T follicular helper cell (primary cell): ENCODE measurements around the gene SDC4.

ENCODE experiments used
- DNase-seq: peaks from one replicate; pipeline ENCODE4 v3.0.0-alpha.2; 2020; ENCODE audit warnings: low read depth
- total RNA-seq, 2 experiments: gene quantifications; one replicate each; lab custom pipeline; 2026; lab: John Stamatoyannopoulos, UW

The SDC4 gene, protein sequence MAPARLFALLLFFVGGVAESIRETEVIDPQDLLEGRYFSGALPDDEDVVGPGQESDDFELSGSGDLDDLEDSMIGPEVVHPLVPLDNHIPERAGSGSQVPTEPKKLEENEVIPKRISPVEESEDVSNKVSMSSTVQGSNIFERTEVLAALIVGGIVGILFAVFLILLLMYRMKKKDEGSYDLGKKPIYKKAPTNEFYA
- total RNA-seq, result 16.7 to 177 reads per million in 2 experiments

DNA sequence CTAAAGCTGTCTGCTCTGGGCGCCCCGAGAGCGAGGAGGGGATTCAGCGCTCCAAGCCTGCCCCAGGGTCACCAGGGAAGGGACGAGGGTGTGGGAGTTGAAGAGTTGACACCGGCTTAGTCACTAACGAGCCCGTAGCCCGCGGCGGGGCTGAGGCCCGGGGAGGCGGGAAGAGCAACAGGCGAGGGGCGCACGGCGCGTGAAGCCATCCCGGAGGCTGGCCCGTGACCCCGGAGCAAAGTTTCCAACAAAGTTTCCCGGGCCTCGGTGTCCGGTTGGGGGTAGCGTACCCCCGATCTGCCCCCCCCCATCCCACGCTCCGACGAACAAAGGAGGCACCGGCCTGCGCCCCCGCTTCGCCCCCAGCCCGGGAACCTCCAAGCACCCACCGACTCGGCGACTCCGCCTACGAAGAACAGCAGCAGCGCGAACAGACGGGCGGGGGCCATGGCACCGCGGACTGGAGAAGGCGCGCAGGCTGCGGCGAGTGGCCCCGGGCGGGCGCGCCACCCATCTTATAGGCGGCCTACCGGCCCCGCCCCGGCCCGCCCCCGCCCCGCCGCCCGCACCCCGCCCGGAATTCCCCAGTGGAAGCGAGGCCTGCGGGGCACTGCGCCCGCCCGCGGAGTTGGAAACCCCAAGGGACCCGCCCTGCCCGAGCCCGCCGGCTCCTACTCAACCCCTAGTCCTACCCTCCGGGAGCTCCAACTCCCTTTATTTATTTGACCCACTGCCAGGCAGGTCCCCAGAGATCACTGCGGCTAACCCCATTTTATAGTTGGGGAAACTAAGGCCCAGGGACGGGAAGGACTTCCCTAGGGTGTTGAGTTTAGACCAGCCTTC lies at the start of gene SDC4:
TSS of gene SDC4 (minus strand) at position 489 of the 843 bp plus-strand sequence. CDS start at position 449, 40 bp downstream.
- DNase-seq, result peak; percentile 29

DNA sequence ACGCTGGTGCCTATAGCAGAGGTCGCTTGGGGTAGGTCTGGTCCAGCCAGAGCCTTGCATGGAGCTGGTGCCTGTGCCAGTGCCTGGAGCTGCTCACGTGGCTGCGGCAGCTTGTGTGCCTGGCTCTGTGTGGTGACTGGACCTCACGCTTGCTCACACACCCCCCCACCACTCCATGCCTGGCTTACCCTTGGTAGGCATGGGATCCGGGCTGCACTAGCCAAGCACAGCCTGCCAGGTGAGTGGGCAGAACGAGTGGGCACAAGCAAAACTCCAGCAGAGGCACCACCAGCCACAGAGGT lies 46.8 kb upstream of the SDC4 start:
- no peak for DNase-seq

DNA sequence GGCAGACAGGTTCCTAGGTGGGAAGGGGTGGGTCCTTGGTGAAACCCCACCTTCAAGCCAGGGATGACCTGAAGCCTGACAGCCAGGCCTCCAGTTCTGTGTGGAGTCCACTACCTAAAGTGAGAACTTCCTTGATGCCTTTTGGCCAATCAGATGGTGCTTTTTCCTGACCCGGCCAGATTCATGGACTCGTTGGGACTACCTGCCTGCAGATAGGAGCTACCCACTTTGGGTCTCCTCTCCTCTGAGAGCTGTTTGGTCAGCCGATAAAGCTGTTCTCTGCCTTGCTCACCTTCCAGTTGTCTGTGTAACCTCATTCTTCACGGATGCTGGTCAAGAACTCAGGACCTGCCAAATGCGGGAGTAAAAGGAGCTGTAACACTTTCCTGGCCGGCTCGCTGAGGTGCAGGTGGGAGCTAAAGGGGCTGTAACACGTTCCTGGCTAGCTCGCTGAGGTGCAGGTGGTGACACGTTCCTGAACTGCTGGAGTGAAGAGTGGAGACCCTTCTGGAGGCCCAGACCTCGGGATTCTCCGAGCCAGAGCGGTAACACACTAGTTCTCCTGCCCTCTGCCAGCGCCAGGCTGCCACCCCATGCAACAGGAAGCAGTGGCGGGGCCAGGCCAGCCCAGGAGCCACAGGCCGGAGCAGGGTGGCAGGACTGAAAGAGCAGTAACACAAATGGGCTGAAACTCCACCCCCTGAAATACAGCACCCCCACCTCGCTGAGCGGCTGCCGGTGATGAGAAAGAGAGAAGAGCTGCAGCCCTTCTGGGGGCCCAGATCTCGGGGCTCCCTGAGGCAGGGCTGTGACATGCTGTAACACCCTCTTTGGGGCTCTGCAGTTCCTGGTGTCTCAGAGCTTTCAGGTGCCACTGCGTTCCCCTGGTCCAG lies 46.2 kb upstream of the SDC4 start:
- DNase-seq, result no peak

DNA sequence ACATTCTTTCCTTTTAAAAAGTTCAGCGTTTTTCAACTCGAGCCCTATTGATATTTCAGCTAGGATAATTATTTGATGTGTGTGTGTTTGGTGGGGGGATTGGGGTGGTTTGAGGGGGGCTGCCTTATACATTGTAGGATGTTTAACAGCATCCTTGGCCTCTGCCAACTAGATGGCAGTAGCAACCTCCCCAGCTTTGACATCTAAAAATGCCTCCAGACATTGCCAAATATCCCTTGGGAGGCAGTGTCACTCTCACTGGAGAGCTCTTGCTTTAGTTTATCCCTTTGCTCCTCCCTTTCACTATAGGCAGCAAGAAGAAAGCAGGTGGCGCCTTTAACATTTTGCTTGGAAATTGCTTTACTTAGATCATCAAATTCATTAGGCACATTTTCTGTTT lies 44.5 kb upstream of the SDC4 start:
- no peak for DNase-seq

DNA sequence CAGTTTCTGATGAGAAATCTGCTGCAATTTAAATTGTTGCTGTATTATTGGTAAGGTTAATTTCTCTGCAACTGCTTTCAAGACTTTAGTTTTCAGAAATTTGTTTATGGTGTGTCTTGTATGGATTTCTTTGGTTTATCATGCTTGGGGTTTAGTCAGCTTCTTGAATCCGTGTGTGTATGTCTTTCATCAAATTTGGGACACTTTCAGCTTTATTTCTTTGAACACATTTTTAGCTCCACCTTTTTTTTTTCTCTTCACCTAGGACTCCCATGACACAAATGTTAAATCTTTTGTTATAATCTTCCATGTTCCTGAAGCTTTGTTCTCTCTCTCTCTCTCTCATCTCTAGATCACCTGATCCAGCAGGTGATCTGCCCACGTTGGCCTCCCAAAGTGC lies 43.3 kb upstream of the SDC4 start:
- no peak for DNase-seq

GRCh38 chr20:45390931-45391330 lies 42.7 kb upstream of the SDC4 start:
- no peak for DNase-seq

- DNase-seq, result no peak
Observed at GRCh38 chr20:45387274-45387673, 39.0 kb upstream of the SDC4 start.

DNA sequence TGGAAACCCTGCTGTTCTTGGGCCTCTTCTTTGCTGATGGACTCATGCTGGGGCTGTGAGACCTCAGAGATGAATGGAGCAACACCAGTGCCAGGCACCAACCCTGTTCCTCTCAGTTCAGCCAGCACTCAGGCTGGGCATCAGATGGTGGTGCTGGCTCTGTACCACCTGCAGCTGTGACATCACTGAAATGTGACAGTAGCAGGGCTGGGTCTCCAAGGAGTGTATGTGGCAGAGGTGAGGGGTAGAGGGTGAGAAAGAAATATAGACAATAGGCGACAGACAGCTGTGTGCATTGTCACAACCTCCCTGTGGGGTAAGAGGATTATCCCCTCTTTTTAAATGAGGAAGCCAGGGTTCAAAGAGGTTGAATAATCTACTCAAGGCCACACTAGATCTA lies 30.0 kb upstream of the SDC4 start, which contains the start of gene TP53TG5:
TSS of gene TP53TG5 (minus strand) at position 135 of the 400 bp plus-strand sequence. CDS start at position 46, 89 bp downstream.
- no peak for DNase-seq

DNA sequence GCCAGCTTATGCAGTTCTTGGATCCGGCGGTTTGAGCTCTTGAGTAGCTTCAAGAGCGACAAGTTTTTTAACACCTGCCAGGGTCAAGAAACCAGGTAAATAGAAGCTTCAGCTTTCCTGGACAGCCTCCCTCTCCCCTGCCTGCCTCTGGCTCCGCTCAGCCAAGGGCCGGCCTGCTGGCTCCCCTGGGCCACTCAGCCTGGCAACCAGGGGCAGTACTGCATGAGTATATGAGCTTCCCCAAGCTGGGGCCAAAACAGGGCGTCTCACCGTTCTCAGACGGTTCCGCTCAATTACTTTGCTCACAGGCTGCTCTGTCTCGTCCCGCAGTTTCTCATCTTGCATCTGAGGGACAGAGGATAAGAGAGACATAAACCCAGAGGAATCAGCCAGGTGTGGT lies 29.0 kb upstream of the SDC4 start:
- DNase-seq, result no peak

DNA sequence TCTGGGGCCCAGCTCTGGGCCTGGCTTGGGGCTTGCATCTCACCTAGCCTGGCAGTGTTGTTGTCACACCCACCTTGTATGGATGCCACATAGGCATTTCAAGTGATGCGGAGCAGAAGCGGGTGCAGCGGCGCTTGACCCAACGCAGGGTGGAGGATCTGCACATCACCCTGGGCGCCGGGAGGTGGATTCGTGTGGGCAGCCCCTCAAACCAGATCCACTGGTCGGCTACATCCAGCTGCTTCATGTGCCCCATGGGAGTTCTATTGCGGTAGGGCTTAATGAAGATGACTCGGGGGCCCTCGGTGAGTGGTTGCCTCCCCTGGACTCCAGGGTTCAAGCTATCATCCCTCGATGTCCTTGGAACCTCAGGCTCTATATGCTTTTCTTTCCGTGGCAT lies 26.7 kb upstream of the SDC4 start:
- DNase-seq, result no peak

- no peak for DNase-seq
Observed at GRCh38 chr20:45374101-45374467, 25.9 kb upstream of the SDC4 start.

DNA sequence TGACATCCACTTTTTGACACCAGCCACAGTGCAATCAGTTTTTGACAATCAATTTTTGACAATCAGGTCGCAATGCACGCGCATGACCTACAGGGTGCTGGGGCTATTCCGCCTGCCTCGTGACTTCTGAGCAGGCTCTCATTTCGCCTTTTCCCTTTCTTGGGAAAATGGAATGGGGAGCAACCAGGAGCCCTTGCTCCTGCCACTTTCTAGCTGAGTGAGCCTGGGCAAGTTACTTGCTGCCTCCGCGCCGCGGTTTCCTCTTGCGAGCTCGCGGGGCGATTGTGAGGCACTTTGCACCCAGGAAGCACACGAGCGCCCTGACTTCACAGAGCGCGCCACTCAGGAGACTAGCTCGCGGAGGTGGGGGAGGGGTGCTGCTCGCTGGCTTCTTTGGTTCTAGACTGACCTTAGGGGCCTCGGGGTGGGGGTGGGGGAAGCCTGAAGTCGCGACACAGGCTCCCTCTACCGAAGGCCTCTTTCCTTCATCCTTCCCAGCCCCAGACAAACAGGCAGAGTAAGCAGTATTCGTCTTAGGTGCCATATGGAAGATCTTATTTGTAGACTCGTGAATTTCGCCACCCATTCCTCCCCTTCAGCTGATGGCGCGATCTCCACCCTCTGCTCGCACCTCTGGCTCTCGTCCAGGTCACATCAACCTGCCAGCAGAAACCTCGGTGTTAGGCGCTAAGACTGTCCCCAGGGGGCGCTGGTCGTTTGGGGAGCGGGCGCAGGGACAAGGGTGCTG lies 25.3 kb upstream of the SDC4 start:
- DNase-seq, result peak; percentile 87

DNA sequence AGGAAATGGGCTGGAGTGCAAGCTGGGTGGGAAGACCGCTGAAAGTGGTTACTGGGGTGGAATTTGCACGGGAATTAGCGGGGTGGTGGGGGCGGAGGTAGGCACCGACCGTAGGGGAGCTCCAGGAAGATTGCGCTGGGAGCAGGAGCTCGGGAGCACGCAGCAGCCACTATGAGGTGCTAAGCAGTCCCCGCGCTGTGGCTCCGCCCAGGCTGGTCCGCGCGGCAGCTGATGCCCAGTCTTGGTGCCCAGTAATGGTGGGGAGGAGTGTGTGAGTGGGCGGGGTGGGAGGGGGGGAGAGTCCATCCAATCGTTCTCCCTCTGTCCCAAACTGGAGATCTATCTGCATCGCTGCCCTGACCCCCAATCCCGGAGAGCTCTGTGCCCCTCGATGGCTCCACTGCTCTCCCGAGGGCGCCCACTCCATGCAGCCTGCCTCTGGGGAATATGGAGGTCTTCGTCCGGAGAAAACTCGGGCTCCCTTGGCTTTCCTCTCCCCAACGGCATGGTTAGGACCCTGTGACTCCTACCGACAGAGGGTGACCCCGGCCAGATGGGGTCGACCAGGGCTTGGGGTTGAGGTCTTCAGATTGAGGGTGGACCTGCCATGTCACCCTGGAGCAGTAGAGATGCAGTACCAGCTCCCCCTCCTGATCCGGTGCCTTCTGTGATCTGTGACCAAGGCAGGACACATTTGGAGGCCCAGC lies 24.6 kb upstream of the SDC4 start:
- DNase-seq, result no peak

DNA sequence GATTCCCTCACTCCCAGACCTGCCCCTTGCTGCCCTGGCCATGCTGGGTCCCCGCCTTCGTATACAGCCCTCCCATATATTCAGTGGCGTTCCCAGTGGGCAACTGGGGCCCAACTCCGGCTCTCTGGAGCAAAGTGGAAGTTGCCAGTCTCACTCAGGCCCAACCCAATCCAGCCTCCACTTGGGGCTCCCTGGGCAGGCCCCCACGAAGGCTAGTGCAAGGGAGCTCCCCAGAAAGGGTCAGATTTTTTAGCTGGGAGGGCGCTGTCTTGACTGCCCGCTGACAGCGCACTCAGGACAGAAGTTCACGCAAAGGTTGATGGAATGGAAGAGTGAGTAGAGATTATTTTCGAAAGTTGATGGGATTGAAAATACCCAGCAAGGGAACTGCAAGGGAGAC lies 24.0 kb upstream of the SDC4 start:
- no peak for DNase-seq

- DNase-seq, result no peak
Observed at GRCh38 chr20:45370571-45371160, 22.4 kb upstream of the SDC4 start.

DNA sequence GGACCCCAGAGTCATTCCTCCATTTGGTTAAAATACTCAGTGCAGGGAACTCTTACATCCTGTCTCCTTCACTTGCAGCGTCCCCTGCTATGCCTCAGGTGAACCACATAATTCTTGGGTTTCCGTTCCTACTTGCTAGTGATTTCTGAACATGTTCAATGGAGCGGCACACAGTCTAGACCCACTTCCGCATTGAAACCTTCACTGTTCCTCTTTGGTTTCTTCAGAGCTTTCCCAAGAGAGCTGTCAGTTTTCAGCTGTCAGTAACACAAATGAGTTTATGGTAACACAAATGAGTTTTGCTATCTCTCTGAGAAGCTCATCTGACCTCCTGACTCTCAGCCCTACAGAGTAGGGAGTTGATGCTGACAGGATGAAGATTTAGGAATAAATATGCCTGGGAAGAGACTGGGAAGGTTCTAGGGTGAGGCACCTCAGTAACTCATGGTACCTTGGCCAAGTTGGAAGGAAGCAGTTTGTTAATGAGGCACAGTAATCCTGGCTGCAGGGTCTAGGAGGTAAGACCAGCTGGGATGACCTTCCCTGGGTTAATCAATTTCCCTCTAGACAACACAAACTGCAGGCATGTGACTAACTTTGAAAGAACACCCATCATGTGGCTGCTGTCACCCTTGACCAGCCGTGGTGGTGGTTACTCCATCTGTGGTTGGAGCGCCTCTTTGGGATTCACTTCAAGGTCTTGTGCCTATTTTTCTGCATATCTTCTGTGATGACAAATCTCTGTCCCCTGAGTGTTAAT lies 20.2 kb upstream of the SDC4 start:
- no peak for DNase-seq

- DNase-seq, result no peak
Observed at GRCh38 chr20:45367126-45367525, 18.9 kb upstream of the SDC4 start.

- no peak for DNase-seq
Observed at GRCh38 chr20:45366631-45367030, 18.4 kb upstream of the SDC4 start.

- DNase-seq, result no peak
Observed at GRCh38 chr20:45366192-45366591, 18.0 kb upstream of the SDC4 start.

DNA sequence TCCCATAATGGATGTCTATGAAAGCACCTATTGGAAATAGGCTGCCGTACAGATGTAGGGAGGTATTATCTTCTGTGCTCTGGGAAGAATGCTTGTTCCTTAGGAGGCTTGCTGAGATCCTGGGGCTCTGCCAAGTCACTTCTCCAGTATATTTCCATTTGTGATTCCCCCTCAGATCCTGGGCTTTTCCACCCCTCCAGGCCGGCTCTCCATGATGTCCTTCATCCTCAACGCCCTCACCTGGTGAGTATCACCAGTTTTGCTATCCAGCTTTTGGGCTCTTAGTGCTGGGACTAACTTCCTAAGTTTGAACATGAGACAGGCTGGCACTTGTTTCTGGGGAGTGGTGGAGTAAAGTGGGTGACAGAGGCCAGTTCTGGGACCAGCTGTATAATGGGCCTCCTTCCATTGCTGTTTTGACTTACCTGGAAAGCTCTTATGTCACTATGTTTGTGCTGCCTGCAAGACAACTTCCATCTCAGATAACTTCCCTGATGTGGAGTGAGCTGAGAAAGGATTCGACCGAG lies 17.3 kb upstream of the SDC4 start:
- no peak for DNase-seq
